ENCODE data around the gene COP1. TPM values are rescaled to one million over a fixed set of nuclear protein-coding genes. Genes with fewer than 3 reads are reported as not detected.

COP1 gene
- total RNA-seq, 1 experiment from 2014 or later, result 47.0 TPM

DNA sequence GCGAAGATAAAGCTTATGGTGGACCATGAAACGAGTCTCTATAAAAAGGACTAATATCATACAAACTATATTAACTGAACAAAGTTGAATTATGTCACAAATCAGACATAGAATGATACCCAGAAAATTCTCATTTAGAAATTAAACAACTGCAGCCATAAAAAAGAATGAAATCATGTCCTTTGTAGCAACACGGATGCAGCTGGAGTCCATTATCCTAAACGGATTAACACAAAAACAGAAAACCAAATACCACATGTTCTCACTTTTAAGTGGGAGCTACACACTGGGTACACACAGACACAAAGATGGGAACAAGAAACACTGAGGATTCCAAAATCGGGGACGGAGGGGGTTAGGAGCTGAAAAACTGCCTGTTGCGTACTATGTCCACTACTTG, 11.5 kb downstream of the COP1 start:
- POLR2A ChIA-PET, result interaction anchor here (1.7 to 2.6 kb wide), 3 partner anchors 10 to 12 kb away, joined by 5 to 13 read pairs (median 6); no protein-coding TSS in a partner anchor
- intact Hi-C loops (cut with micrococcal nuclease), result no loop called here
- Mint-ChIP-seq H3K27me3 (ENCODE audit: insufficient read depth, unreplicated experiment) (no peaks in the 10 kb centered on the region), H3K9me3 (ENCODE audit: unreplicated experiment) (no peaks in the 10 kb centered on the region), H3K4me1 (ENCODE audit: insufficient read depth, unreplicated experiment) (peaks cover 13% of the 10 kb centered on the region), H3K36me3 (ENCODE audit: insufficient read depth, unreplicated experiment) (no peaks in the 10 kb centered on the region), H3K27ac (ENCODE audit: low read depth, unreplicated experiment) (no peak overlapping the region), H3K4me3 (ENCODE audit: unreplicated experiment) (no peak overlapping the region)
- DNase-seq (ENCODE audit: unreplicated experiment), result no peak
- CTCF ChIA-PET, result interaction anchor here (0.6 to 3.3 kb wide), 2 partner anchors 10 to 65 kb away, joined by 3 to 18 read pairs; no protein-coding TSS in a partner anchor
- TF ChIP-seq, protein P1, sequence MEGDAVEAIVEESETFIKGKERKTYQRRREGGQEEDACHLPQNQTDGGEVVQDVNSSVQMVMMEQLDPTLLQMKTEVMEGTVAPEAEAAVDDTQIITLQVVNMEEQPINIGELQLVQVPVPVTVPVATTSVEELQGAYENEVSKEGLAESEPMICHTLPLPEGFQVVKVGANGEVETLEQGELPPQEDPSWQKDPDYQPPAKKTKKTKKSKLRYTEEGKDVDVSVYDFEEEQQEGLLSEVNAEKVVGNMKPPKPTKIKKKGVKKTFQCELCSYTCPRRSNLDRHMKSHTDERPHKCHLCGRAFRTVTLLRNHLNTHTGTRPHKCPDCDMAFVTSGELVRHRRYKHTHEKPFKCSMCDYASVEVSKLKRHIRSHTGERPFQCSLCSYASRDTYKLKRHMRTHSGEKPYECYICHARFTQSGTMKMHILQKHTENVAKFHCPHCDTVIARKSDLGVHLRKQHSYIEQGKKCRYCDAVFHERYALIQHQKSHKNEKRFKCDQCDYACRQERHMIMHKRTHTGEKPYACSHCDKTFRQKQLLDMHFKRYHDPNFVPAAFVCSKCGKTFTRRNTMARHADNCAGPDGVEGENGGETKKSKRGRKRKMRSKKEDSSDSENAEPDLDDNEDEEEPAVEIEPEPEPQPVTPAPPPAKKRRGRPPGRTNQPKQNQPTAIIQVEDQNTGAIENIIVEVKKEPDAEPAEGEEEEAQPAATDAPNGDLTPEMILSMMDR (IDR thresholded peaks at IDR 0.05; ENCODE audit: unreplicated experiment), result no peak
- BruUV-seq (replicated peaks), result no TSS peak

DNA sequence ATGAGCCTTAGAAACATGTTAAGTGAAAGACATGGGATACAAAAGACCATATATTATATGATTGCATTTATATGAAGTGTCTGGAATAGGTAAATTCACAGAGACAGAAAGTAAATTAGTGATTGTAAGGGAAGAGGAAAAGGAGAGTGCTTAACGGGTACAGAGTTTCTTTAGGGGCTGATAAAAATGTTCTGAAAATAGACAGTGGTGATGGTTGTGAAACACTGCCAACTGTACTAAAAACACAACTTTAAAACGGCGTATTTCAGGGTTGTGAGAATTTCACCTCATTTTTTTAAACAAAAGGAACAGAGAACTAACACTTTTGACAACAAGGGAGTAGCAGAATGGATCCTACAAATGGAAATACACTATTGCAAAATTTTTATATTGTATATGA, 13.4 kb downstream of the COP1 start:
- TF ChIP-seq, protein P1 (IDR thresholded peaks at IDR 0.05; ENCODE audit: unreplicated experiment), result no peak
- H3K4me3 Mint-ChIP-seq (ENCODE audit: unreplicated experiment), result no peak overlapping the region
- BruUV-seq (replicated peaks), result no TSS peak

DNA sequence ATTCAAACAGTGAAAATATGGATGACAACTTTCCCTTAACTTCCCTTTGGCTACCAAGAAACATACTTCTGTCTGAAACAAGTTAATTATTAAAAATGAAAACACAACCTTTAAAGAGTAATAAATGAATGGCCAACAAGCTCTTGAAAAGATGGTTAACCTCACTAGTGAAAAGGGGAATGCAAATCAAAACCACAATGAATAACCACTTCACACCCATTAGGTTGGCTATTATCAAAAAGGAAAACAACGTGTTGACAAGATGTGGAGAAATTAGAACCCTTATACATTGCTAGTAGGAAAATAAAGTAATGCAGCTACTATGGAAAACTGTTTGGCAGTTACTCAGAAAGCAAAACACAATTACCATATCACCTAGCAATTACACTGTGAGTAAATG, 14.1 kb downstream of the COP1 start:
- no TSS peak for BruUV-seq (replicated peaks)
- intact Hi-C loops (cut with micrococcal nuclease), result no loop called here
- TF ChIP-seq, protein P1 (IDR thresholded peaks at IDR 0.05; ENCODE audit: unreplicated experiment), result no peak
- peaks cover 8% of the 10 kb centered on the region for H3K9me3 Mint-ChIP-seq (ENCODE audit: unreplicated experiment)
- H3K4me1 Mint-ChIP-seq (ENCODE audit: insufficient read depth, unreplicated experiment), result peaks cover 12% of the 10 kb centered on the region
- H3K36me3 Mint-ChIP-seq (ENCODE audit: insufficient read depth, unreplicated experiment), result no peaks in the 10 kb centered on the region
- POLR2A ChIA-PET, result interaction anchor here (1.5 kb wide), 1 partner anchor 10 kb away, joined by 4 read pairs; no protein-coding TSS in a partner anchor
- no peak for DNase-seq (ENCODE audit: unreplicated experiment)
- H3K4me3 Mint-ChIP-seq (ENCODE audit: unreplicated experiment), result no peak overlapping the region
- CTCF ChIA-PET, result interaction anchor here (0.6 to 1.2 kb wide), 3 partner anchors 10 to 1043 kb away, joined by 3 to 4 read pairs (median 4); no protein-coding TSS in a partner anchor
- no peaks in the 10 kb centered on the region for H3K27me3 Mint-ChIP-seq (ENCODE audit: insufficient read depth, unreplicated experiment)
- no peak overlapping the region for H3K27ac Mint-ChIP-seq (ENCODE audit: low read depth, unreplicated experiment)

More for the DNA sequence above, 13.4 kb downstream of the COP1 start:
- ChIA-PET CTCF (interaction anchor here (0.6 to 3.3 kb wide), 3 partner anchors 8 to 994 kb away, joined by 4 to 18 read pairs (median 4); no protein-coding TSS in a partner anchor), POLR2A (no interaction called here)
- Mint-ChIP-seq H3K9me3 (ENCODE audit: unreplicated experiment) (peaks cover 4% of the 10 kb centered on the region), H3K36me3 (ENCODE audit: insufficient read depth, unreplicated experiment) (no peaks in the 10 kb centered on the region), H3K27me3 (ENCODE audit: insufficient read depth, unreplicated experiment) (no peaks in the 10 kb centered on the region), H3K27ac (ENCODE audit: low read depth, unreplicated experiment) (no peak overlapping the region), H3K4me1 (ENCODE audit: insufficient read depth, unreplicated experiment) (peaks cover 8% of the 10 kb centered on the region)
- no peak for DNase-seq (ENCODE audit: unreplicated experiment)
- intact Hi-C loops (cut with micrococcal nuclease), result no loop called here

DNA sequence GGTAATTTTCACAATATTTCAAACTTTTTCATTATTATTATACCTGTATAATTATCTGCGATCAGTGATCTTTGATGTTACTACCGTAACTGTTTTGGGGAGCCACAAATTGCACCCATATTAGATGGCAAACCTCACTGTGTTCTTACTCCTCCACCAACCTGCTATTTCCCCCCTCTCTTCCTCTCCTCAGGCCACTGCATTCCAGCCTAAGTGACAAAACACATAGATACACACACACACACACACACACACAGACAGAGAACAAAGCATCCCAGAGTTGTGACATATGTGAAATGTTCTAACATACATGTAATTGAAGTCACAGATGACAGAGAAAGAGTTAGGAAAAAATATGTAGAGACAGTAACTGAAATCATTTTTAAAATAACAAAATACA, 18.5 kb downstream of the COP1 start:
- intact Hi-C loops (cut with micrococcal nuclease), result no loop called here
- H3K4me1 Mint-ChIP-seq (ENCODE audit: insufficient read depth, unreplicated experiment), result peaks cover 12% of the 10 kb centered on the region
- POLR2A ChIA-PET, result no interaction called here
- CTCF ChIA-PET, result interaction anchor here (1.0 kb wide), 1 partner anchor 1041 kb away, joined by 4 read pairs; no protein-coding TSS in a partner anchor
- H3K27ac Mint-ChIP-seq (ENCODE audit: low read depth, unreplicated experiment), result no peak overlapping the region
- no peak for DNase-seq (ENCODE audit: unreplicated experiment)
- BruUV-seq (replicated peaks), result no TSS peak
- H3K4me3 Mint-ChIP-seq (ENCODE audit: unreplicated experiment), result no peak overlapping the region
- peaks cover 8% of the 10 kb centered on the region for H3K9me3 Mint-ChIP-seq (ENCODE audit: unreplicated experiment)
- no peaks in the 10 kb centered on the region for H3K36me3 Mint-ChIP-seq (ENCODE audit: insufficient read depth, unreplicated experiment)
- no peaks in the 10 kb centered on the region for H3K27me3 Mint-ChIP-seq (ENCODE audit: insufficient read depth, unreplicated experiment)
- TF ChIP-seq, protein P1 (IDR thresholded peaks at IDR 0.05; ENCODE audit: unreplicated experiment), result no peak
